ENCODE data around the gene CACNA1F. TPM values are rescaled to one million over a fixed set of nuclear protein-coding genes. Genes with fewer than 3 reads are reported as not detected.

The CACNA1F gene
- total RNA-seq, 1 experiment from 2014 or later: not detected

GRCh38 chrX:49210406-49210805 lies 22.7 kb downstream of the CACNA1F start:
- no peaks in the 10 kb centered on the region for H3F3A ChIP-seq (ENCODE audit: low read length, unreplicated experiment)
- no peaks in the 10 kb centered on the region for H3K36me3 ChIP-seq (ENCODE audit: low read depth, low read length)
- ATAC-seq: no peak
- H3K4me1 ChIP-seq (ENCODE audit: insufficient read depth, low read length): no peaks in the 10 kb centered on the region
- no TSS peak for BruUV-seq (replicated peaks)
- TF ChIP-seq EZH2phosphoT487 (IDR thresholded peaks at IDR 0.05; ENCODE audit: borderline replicate concordance, low read length) (no peak), CTCF (conservative IDR thresholded peaks at IDR 0.05; ENCODE audit: low read depth, low read length) (no peak), EZH2 (IDR thresholded peaks at IDR 0.05; ENCODE audit: low read length, unreplicated experiment) (no peak)
- H3K4me2 ChIP-seq (ENCODE audit: low read length): no peak overlapping the region
- no peaks in the 10 kb centered on the region for H3K79me2 ChIP-seq (ENCODE audit: low read length)
- H2AFZ ChIP-seq (ENCODE audit: low read length): no peak overlapping the region
- H3K9me3 ChIP-seq (ENCODE audit: low read length): no peaks in the 10 kb centered on the region
- H4K20me1 ChIP-seq (ENCODE audit: low read length): no peaks in the 10 kb centered on the region
- CTCF ChIA-PET: no interaction called here
- H3K9ac ChIP-seq (ENCODE audit: low read length): no peak overlapping the region
- no peak overlapping the region for H3K27ac ChIP-seq (ENCODE audit: low read length)
- H3K4me3 ChIP-seq (ENCODE audit: low read length): no peak overlapping the region
- no peak for DNase-seq
- POLR2A ChIA-PET (ENCODE audit: unreplicated experiment): no interaction called here
- H3K27me3 ChIP-seq (ENCODE audit: low read length): no peaks in the 10 kb centered on the region
- H3K9me2 ChIP-seq (replicated peaks; ENCODE audit: low read length): no peaks in the 10 kb centered on the region
- intact Hi-C loops (cut with micrococcal nuclease): no loop called here

GRCh38 chrX:49209434-49210251 lies 23.5 kb downstream of the CACNA1F start:
- ATAC-seq: no peak
- ChIA-PET POLR2A (ENCODE audit: unreplicated experiment) (no interaction called here), CTCF (no interaction called here)
- Histone ChIP-seq H4K20me1 (ENCODE audit: low read length) (no peaks in the 10 kb centered on the region), H3K4me1 (ENCODE audit: insufficient read depth, low read length) (no peaks in the 10 kb centered on the region), H3K4me3 (ENCODE audit: low read length) (no peak overlapping the region), H3K4me2 (ENCODE audit: low read length) (no peak overlapping the region), H2AFZ (ENCODE audit: low read length) (no peak overlapping the region), H3K9me3 (ENCODE audit: low read length) (no peaks in the 10 kb centered on the region), H3K36me3 (ENCODE audit: low read depth, low read length) (no peaks in the 10 kb centered on the region), H3K27ac (ENCODE audit: low read length) (no peak overlapping the region), H3F3A (ENCODE audit: low read length, unreplicated experiment) (no peaks in the 10 kb centered on the region), H3K79me2 (ENCODE audit: low read length) (no peaks in the 10 kb centered on the region), H3K9ac (ENCODE audit: low read length) (no peak overlapping the region), H3K9me2 (replicated peaks; ENCODE audit: low read length) (no peaks in the 10 kb centered on the region), H3K27me3 (ENCODE audit: low read length) (no peaks in the 10 kb centered on the region)
- TF ChIP-seq EZH2phosphoT487 (IDR thresholded peaks at IDR 0.05; ENCODE audit: borderline replicate concordance, low read length): no peak
- intact Hi-C loops (cut with micrococcal nuclease): no loop called here
- BruUV-seq (replicated peaks): no TSS peak
- DNase-seq: no peak

DNA sequence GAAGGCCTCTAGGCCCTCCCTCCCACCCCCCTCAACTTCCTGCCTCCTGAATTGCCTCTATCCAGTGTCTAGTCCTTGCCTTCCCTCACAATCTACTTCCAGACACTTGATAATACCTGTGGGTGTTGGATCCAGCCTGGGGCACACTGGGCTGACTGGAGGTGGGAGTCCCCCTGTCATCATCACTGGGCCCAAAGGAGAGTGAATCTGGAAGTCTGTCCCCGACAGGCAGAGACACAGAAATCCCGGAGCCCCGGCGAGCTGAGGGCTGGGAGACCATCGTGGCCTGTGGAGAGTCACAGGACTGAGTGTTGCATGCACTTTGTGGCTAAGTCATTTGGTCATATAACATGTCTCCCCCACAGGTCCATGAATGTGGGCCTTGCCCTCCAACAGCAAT lies 24.7 kb downstream of the CACNA1F start:
- no TSS peak for BruUV-seq (replicated peaks)
- ChIA-PET POLR2A (ENCODE audit: unreplicated experiment) (interaction anchor here (0.6 kb wide), 1 partner anchor 41 kb away, joined by 7 read pairs; no protein-coding TSS in a partner anchor), CTCF (no interaction called here)
- intact Hi-C loops (cut with micrococcal nuclease): no loop called here
- H3K9me2 ChIP-seq (replicated peaks; ENCODE audit: low read length): no peaks in the 10 kb centered on the region
- H3K27ac ChIP-seq (ENCODE audit: low read length): no peak overlapping the region
- ATAC-seq: no peak
- no peak overlapping the region for H3K9ac ChIP-seq (ENCODE audit: low read length)
- no peak overlapping the region for H3K4me2 ChIP-seq (ENCODE audit: low read length)
- H3K27me3 ChIP-seq (ENCODE audit: low read length): no peaks in the 10 kb centered on the region
- no peaks in the 10 kb centered on the region for H3F3A ChIP-seq (ENCODE audit: low read length, unreplicated experiment)
- DNase-seq: no peak
- no peak for TF ChIP-seq CTCF (conservative IDR thresholded peaks at IDR 0.05; ENCODE audit: low read depth, low read length)
- TF ChIP-seq EZH2 (IDR thresholded peaks at IDR 0.05; ENCODE audit: low read length, unreplicated experiment): no peak
- no peak for TF ChIP-seq EZH2phosphoT487 (IDR thresholded peaks at IDR 0.05; ENCODE audit: borderline replicate concordance, low read length)
- no peaks in the 10 kb centered on the region for H3K79me2 ChIP-seq (ENCODE audit: low read length)
- H3K4me1 ChIP-seq (ENCODE audit: insufficient read depth, low read length): no peaks in the 10 kb centered on the region
- no peak overlapping the region for H3K4me3 ChIP-seq (ENCODE audit: low read length)
- no peak overlapping the region for H2AFZ ChIP-seq (ENCODE audit: low read length)
- no peaks in the 10 kb centered on the region for H4K20me1 ChIP-seq (ENCODE audit: low read length)
- H3K9me3 ChIP-seq (ENCODE audit: low read length): no peaks in the 10 kb centered on the region
- H3K36me3 ChIP-seq (ENCODE audit: low read depth, low read length): no peaks in the 10 kb centered on the region
